Glutamatergic neuron (in vitro differentiated cells): ENCODE measurements around the gene SNX17. TPM values are rescaled to one million over a fixed set of nuclear protein-coding genes. Genes with fewer than 3 reads are reported as not detected.
"Not testable (repeated sequence)": the region's sequence is repeated elsewhere in the genome, so short reads cannot be mapped to it uniquely, and the experiment has no call there.

Experiments
- DNase-seq: peaks from one replicate; pipeline ENCODE4 v3.0.0; 2022
- H3K27ac Mint-ChIP-seq: one replicate; pipeline ENCODE4 v1.8.0; 2020; ENCODE audit warnings: mild to moderate bottlenecking, mixed read lengths, inconsistent platforms; ENCODE audit not compliant: unreplicated experiment
- H3K27me3 Mint-ChIP-seq: one replicate; pipeline ENCODE4 v1.8.0; 2020; ENCODE audit warnings: mild to moderate bottlenecking, moderate library complexity, mixed read lengths, inconsistent platforms; ENCODE audit not compliant: unreplicated experiment
- H3K36me3 Mint-ChIP-seq: one replicate; pipeline ENCODE4 v1.8.0; 2020; ENCODE audit warnings: mild to moderate bottlenecking, mixed read lengths, inconsistent platforms; ENCODE audit not compliant: unreplicated experiment
- H3K4me1 Mint-ChIP-seq: one replicate; pipeline ENCODE4 v1.8.0; 2020; ENCODE audit warnings: mild to moderate bottlenecking, low read depth, mixed read lengths, inconsistent platforms; ENCODE audit not compliant: unreplicated experiment
- H3K4me3 Mint-ChIP-seq: one replicate; pipeline ENCODE4 v1.8.0; 2020; ENCODE audit warnings: mild to moderate bottlenecking, mixed read lengths, inconsistent platforms; ENCODE audit not compliant: unreplicated experiment
- H3K9me3 Mint-ChIP-seq: one replicate; pipeline ENCODE4 v1.8.0; 2020; ENCODE audit warnings: mild to moderate bottlenecking, moderate library complexity, mixed read lengths, inconsistent platforms; ENCODE audit not compliant: unreplicated experiment
- total RNA-seq: library from RNA; stranded (reverse); fragmentation: NEBNext Ultra II Directional; extraction: Animal tissue kit (Norgen Biotek cat#: 25700); gene quantifications from one replicate; pipeline ENCODE4 v1.2.1, GENCODE V29; 2021; ENCODE audit not compliant: unreplicated experiment
- TF ChIP-seq, protein P1 (sequence below): fragments of 200-600 bp; sonication (generic); IDR thresholded peaks from one replicate; pipeline ENCODE4 v1.5.0; 2021; ENCODE audit not compliant: partially characterized antibody, unreplicated experiment

SNX17 gene
- total RNA-seq, 1 donor from 2014 or later = 72.5 TPM

DNA sequence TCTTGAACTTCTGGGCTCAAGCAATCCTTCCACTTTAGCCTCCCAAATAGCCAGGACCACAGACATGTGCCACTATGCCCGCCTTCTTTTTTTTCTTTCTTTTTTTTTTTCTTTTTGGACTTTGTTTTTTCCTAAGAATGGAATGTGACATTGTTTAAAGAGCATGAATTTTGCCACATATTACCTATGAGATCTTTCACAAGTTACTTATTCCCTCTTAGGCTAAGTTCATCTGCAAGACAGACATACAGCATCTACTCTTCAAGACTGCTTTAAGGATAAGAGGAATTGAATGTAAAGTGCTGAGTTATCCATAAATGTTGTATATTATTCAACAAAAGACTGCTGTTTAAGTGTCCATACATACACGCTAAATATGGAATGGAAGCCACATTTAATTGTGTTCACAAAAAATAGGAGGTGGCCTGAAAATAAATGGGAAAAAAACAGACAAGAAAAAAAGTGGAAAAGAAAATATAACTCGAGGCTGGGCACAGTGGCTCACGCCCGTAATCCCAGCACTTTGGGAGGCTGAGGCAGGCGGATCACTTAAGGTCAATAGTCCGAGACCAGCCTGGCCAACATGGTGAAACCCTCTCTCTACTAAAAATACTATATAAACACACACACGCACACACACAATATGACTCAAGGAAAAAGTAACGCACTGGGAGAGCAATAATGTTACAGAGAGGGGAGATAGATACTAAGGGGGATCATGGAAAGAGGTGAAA lies 42.2 kb downstream of the SNX17 start:
- Mint-ChIP-seq H3K9me3 (no peaks in the 10 kb centered on the region), H3K4me1 (peaks cover 10% of the 10 kb centered on the region), H3K27ac (no peak overlapping the region), H3K4me3 (no peak overlapping the region), H3K36me3 (peaks cover 4% of the 10 kb centered on the region), H3K27me3 (peaks cover 8% of the 10 kb centered on the region)
- TF ChIP-seq, protein P1, sequence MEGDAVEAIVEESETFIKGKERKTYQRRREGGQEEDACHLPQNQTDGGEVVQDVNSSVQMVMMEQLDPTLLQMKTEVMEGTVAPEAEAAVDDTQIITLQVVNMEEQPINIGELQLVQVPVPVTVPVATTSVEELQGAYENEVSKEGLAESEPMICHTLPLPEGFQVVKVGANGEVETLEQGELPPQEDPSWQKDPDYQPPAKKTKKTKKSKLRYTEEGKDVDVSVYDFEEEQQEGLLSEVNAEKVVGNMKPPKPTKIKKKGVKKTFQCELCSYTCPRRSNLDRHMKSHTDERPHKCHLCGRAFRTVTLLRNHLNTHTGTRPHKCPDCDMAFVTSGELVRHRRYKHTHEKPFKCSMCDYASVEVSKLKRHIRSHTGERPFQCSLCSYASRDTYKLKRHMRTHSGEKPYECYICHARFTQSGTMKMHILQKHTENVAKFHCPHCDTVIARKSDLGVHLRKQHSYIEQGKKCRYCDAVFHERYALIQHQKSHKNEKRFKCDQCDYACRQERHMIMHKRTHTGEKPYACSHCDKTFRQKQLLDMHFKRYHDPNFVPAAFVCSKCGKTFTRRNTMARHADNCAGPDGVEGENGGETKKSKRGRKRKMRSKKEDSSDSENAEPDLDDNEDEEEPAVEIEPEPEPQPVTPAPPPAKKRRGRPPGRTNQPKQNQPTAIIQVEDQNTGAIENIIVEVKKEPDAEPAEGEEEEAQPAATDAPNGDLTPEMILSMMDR = no peak
- DNase-seq = no peak

DNA sequence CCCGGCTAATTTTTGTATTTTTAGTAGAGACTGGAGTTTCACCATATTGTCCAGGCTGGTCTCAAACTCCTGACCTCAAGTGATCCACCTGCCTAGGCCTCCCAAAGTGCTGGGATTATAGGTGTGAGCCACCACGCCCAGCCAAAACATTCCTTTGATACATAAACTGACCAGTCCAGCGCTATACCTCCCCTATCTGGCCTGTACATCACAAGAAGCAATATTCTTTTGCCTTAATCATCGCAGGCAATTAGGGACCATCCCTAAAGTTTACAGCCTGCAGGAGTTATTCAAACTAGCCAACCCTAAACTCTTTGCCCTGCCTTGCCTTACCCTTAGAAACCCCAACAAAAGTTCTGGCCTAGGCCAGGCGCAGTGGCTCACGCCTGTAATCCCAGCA lies 45.7 kb downstream of the SNX17 start:
- Mint-ChIP-seq H3K36me3 (peaks cover 4% of the 10 kb centered on the region), H3K4me1 (no peaks in the 10 kb centered on the region), H3K9me3 (no peaks in the 10 kb centered on the region), H3K27ac (no peak overlapping the region), H3K27me3 (peaks cover 8% of the 10 kb centered on the region), H3K4me3 (no peak overlapping the region)
- TF ChIP-seq, protein P1 = no peak
- DNase-seq = no peak

- no peaks in the 10 kb centered on the region for H3K9me3 Mint-ChIP-seq
- TF ChIP-seq, protein P1 = no peak
- H3K36me3 Mint-ChIP-seq = no peaks in the 10 kb centered on the region
- no peak overlapping the region for H3K4me3 Mint-ChIP-seq
- peaks cover 2% of the 10 kb centered on the region for H3K27me3 Mint-ChIP-seq
- no peaks in the 10 kb centered on the region for H3K4me1 Mint-ChIP-seq
- H3K27ac Mint-ChIP-seq = no peak overlapping the region
- DNase-seq = no peak
Observed at GRCh38 chr2:27420996-27421395, 50.6 kb downstream of the SNX17 start.

DNA sequence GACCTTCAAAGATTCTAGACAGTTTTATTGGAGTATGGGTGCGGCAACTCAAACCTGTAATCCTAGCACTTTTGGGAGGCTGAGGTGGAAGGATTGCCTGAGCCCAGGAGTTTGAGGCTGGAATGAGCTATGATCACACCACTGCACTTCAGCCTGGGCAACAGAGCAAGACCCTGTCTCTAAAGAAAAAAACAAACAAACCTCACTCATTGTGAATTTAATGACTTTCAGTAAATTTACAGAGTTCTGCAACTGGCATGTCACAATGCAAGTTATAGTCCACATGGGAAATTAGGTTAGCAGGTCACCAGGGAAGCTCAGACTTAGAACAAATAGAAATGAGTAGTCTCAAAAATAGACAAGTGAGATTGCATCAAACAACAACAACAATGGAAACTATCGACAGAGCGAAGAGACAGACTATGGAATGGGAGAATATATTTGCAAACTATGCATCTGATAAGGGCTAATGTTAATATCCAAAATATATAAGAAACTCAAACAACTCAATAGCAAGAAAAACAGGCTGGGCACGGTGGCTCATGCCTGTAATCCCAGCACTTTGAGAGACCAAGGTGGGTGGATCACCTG lies 51.3 kb downstream of the SNX17 start:
- no peaks in the 10 kb centered on the region for H3K9me3 Mint-ChIP-seq
- no peak overlapping the region for H3K27ac Mint-ChIP-seq
- H3K4me3 Mint-ChIP-seq = no peak overlapping the region
- H3K4me1 Mint-ChIP-seq = no peaks in the 10 kb centered on the region
- no peak for DNase-seq
- TF ChIP-seq, protein P1 = no peak
- peaks cover 2% of the 10 kb centered on the region for H3K27me3 Mint-ChIP-seq
- no peaks in the 10 kb centered on the region for H3K36me3 Mint-ChIP-seq

- TF ChIP-seq, protein P1 = no peak
- no peak overlapping the region for H3K4me3 Mint-ChIP-seq
- peaks cover 4% of the 10 kb centered on the region for H3K9me3 Mint-ChIP-seq
- H3K27me3 Mint-ChIP-seq = no peaks in the 10 kb centered on the region
- no peaks in the 10 kb centered on the region for H3K36me3 Mint-ChIP-seq
- no peak for DNase-seq
- no peak overlapping the region for H3K27ac Mint-ChIP-seq
- peaks cover 4% of the 10 kb centered on the region for H3K4me1 Mint-ChIP-seq
Observed at GRCh38 chr2:27422958-27423357, 52.5 kb downstream of the SNX17 start.

DNA sequence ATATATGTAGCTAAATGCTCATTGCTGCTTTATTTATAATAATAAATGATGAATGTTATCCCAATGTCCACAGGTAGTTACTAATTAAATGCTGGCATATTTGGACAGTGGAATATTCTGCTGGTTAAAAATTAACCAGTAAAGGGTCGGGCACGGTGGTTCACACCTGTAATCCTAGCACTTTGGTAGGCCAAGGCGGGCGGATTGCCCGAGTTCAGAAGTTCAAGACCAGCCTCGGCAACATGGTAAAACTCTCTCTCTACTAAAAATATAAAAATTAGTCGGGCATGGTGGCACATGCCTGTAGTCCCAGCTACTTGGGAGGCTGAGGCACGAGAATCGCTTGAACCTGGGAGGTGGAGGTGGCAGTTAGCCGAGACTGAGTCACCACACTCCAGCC lies 54.6 kb downstream of the SNX17 start:
- peaks cover 10% of the 10 kb centered on the region for H3K4me1 Mint-ChIP-seq
- H3K27ac Mint-ChIP-seq, H3K4me3 Mint-ChIP-seq, H3K27me3 Mint-ChIP-seq, H3K36me3 Mint-ChIP-seq, DNase-seq: not testable (repeated sequence)
- H3K9me3 Mint-ChIP-seq = peaks cover 12% of the 10 kb centered on the region
